ENCODE measurements around the gene CWC15.
"Not testable (repeated sequence)": the region's sequence is repeated elsewhere in the genome, so short reads cannot be mapped to it uniquely, and the experiment has no call there.

The CWC15 gene

DNA sequence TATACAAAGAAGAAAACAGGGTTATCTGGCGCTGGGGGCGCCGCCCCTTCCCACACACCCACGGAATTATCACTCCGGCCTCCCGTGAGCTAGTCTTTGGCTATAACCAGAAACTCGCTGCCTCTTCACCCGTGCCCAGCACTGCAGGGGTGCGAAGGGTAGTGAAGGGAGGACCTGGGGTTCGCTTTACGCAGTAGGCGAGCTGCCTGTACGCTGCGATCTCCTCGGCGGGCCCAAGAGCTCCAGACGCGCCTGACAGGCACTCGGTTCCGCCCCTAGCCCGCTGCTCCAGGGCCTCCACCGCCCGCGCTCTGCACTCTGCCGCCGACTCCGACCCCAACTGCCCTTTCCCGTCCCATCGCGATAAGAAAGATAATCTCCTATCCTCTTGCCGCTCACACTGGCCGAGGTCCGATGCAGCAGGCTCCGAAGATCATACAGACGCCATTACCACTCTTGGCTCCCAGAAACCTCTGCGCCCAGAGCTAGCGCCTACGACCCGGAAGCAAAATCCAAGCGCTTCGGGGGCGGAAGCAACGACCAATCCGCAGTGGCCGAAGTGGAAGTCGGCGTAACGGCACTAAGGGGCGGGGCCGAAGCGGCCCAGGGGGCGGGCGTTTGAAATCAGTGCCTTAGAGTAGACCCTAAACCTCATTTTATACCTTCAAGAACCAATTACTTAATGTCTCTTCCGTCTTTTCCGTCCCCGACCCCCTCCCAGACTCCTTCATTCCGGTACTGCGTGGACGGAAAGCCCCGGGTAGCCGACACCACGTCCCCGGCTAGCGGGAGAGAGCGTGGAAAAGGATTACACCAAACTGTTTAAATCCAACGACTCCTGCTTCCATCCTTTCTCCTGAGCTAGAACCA is at the start of gene CWC15, which contains the start of gene KDM4D:
TSS of gene CWC15 (minus strand) at position 458 of the 870 bp plus-strand sequence. CDS start 1,371 bp downstream, outside the sequence.
TSS of gene KDM4D (plus strand) at position 611 of the 870 bp plus-strand sequence. CDS start 23,664 bp downstream, outside the sequence.
- Mint-ChIP-seq H3K27me3 (no peaks in the 10 kb centered on the region), H3K4me1 (peaks cover 20% of the 10 kb centered on the region), H3K36me3 (peaks cover 34% of the 10 kb centered on the region), H3K27ac (peak within 1 kb of the TSS; percentile 93), H3K9me3 (peaks cover 2% of the 10 kb centered on the region), H3K4me3 (peak within 1 kb of the TSS; percentile 94)
- peak; percentile 100 for ATAC-seq

DNA sequence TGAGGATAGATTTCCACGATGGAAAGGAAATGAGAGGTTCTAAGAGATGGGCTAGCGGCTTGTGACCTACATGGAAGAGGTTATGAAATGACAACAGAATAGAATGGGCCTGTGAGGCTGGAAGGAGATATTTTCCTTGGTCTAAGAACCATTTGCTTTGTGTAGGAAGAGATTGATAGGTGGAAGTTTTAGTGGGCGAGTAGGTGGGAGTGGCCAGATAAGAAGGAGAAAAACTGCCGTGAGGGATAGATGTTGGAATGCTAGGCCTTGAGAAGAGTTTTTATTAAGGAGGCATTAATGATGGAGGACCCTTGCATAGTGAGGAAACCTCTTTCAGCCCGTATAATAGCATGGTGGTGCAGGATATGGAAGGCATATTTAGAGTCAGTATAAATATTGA is 48.1 kb upstream of the CWC15 start:
- H3K4me3 Mint-ChIP-seq, H3K27me3 Mint-ChIP-seq, H3K4me1 Mint-ChIP-seq, H3K36me3 Mint-ChIP-seq, ATAC-seq, H3K27ac Mint-ChIP-seq, H3K9me3 Mint-ChIP-seq: not testable (repeated sequence)

DNA sequence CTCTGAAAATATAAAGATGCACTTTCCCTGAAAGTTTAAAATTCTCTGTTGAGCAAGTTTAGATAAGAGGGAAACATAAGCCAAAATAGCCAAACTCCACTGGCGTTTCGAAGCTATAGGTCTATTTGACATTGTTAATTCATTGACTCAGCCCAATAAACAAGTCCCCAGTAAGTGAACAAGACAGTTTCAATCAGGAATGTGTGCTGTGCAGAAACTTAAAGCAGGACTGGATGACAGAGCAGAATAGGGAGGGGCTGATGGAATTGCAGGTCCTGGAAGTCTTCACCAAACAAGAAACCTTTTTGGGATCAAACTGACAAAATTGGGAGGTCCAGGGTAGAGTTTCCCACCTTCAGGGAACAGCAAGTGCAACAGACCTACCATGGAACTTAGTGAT is 42.8 kb upstream of the CWC15 start:
- no peaks in the 10 kb centered on the region for H3K9me3 Mint-ChIP-seq
- H3K27ac Mint-ChIP-seq, result no peak overlapping the region
- no peaks in the 10 kb centered on the region for H3K4me1 Mint-ChIP-seq
- no peak for ATAC-seq
- no peak overlapping the region for H3K4me3 Mint-ChIP-seq
- peaks cover 27% of the 10 kb centered on the region for H3K27me3 Mint-ChIP-seq
- no peaks in the 10 kb centered on the region for H3K36me3 Mint-ChIP-seq

DNA sequence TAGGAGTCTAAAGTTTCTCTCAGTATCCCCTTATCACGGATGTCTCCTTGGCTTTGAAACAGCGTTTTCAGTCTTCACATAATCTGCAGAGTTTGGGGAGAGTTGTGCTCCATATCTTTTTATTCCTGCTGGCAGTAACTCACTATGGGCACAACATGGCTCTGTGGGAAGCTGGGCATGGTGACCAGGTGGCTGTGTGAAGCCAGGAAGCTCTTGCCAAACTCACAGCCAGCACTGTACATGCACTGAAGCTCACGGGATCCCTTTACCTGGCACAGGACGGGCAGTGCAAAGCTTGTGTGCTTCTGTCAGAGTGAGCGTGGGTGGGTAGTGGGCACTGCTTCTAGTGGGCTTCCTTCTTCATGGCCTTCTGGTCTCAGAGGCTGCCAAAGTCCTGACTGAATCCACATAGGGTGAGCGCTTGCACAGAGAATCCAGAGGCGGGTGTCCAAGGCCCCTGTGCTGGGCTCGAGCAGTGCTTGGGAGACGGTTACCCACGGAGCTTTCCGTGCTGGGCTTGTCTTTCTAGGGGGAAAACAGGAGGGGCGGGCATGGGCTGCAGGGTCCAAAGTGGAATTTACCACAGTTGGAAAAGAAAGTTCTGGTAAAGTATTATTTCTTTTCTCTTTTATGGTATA is 40.9 kb upstream of the CWC15 start:
- H3K27me3 Mint-ChIP-seq, result peaks cover 35% of the 10 kb centered on the region
- H3K4me1 Mint-ChIP-seq, result no peaks in the 10 kb centered on the region
- no peak overlapping the region for H3K27ac Mint-ChIP-seq
- H3K4me3 Mint-ChIP-seq, result no peak overlapping the region
- no peaks in the 10 kb centered on the region for H3K36me3 Mint-ChIP-seq
- ATAC-seq, result no peak
- H3K9me3 Mint-ChIP-seq, result no peaks in the 10 kb centered on the region

DNA sequence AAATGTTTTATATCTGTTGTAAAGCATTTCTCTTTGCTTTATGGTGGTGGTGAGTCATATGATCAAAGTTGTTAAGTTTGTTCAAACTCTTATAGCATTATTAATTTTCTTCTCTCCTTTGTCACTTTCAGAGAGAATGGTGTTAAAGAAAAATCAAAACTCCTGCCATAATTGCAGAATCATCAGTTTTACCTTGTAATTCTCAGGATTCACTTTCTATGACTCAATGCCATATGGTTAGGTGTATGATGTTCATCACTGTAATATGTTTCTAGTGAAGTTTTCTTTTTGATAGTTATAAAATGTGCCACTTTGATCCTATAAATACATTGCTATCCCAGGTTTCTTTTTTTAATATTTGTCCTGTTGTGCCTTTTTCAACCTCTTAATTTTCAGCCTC is 38.0 kb upstream of the CWC15 start:
- peaks cover 44% of the 10 kb centered on the region for H3K27me3 Mint-ChIP-seq
- H3K36me3 Mint-ChIP-seq, result no peaks in the 10 kb centered on the region
- peaks cover 4% of the 10 kb centered on the region for H3K9me3 Mint-ChIP-seq
- H3K4me1 Mint-ChIP-seq, result no peaks in the 10 kb centered on the region
- H3K4me3 Mint-ChIP-seq, result no peak overlapping the region
- ATAC-seq, result no peak
- no peak overlapping the region for H3K27ac Mint-ChIP-seq

DNA sequence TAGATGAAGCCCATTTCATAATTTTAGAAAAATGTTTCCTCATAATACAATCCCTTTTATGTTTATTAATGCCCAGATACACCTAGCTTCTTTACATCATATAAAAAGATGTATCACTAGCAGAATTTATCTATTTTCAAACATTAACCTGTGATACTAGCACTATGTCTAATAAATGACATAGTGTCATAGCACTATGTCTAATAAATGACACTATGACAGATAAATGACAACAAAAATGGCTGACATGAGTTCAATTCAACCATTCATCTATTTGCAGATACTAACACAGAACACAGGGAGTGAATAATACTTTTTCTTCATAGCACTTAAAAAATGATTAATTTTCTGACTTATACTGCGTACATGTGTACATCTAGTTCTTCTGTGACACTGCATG is 32.3 kb upstream of the CWC15 start:
- Mint-ChIP-seq H3K27me3 (peaks cover 21% of the 10 kb centered on the region), H3K36me3 (no peaks in the 10 kb centered on the region), H3K4me1 (no peaks in the 10 kb centered on the region), H3K27ac (no peak overlapping the region), H3K9me3 (peaks cover 4% of the 10 kb centered on the region), H3K4me3 (no peak overlapping the region)
- ATAC-seq, result no peak

DNA sequence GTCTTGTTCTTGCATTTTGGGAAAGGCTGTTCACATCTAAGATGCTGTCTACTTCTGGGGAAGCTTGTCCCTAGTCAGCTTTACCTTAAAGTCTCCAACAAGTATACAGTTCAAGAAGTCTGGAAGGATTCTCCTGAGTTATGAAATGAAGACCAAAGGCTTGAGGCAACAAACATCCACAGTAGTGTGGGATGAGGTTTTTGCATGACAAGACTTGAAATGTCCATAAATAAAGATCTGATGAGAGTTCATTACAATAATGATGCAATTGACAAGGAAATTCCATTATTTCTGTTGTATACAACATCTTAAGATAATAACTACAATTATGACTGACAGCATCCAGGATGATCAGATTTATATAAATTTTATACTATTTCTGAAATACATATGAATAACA is 30.4 kb upstream of the CWC15 start:
- H3K27ac Mint-ChIP-seq, result no peak overlapping the region
- H3K4me3 Mint-ChIP-seq, result no peak overlapping the region
- H3K36me3 Mint-ChIP-seq, result peaks cover 3% of the 10 kb centered on the region
- H3K27me3 Mint-ChIP-seq, result peaks cover 16% of the 10 kb centered on the region
- H3K9me3 Mint-ChIP-seq, result peaks cover 4% of the 10 kb centered on the region
- no peak for ATAC-seq
- no peaks in the 10 kb centered on the region for H3K4me1 Mint-ChIP-seq

DNA sequence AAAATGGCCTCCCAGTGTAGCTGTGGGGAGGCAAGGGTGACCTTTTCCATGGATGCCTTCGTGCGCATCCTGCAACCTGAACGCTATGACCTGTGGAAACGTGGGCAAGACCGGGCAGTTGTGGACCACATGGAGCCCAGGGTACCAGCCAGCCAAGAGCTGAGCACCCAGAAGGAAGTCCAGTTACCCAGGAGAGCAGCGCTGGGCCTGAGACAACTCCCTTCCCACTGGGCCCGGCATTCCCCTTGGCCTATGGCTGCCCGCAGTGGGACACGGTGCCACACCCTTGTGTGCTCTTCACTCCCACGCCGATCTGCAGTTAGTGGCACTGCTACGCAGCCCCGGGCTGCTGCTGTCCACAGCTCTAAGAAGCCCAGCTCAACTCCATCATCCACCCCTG is 24.9 kb upstream of the CWC15 start:
- Mint-ChIP-seq H3K4me1 (no peaks in the 10 kb centered on the region), H3K9me3 (no peaks in the 10 kb centered on the region), H3K27ac (no peak overlapping the region), H3K27me3 (peaks cover 8% of the 10 kb centered on the region), H3K36me3 (peaks cover 8% of the 10 kb centered on the region), H3K4me3 (no peak overlapping the region)
- ATAC-seq, result no peak

DNA sequence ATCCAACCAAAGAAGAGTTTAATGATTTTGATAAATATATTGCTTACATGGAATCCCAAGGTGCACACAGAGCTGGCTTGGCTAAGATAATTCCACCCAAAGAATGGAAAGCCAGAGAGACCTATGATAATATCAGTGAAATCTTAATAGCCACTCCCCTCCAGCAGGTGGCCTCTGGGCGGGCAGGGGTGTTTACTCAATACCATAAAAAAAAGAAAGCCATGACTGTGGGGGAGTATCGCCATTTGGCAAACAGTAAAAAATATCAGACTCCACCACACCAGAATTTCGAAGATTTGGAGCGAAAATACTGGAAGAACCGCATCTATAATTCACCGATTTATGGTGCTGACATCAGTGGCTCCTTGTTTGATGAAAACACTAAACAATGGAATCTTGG is 24.1 kb upstream of the CWC15 start:
- Mint-ChIP-seq H3K4me1 (no peaks in the 10 kb centered on the region), H3K27me3 (peaks cover 8% of the 10 kb centered on the region), H3K9me3 (no peaks in the 10 kb centered on the region), H3K4me3 (no peak overlapping the region), H3K27ac (no peak overlapping the region), H3K36me3 (peaks cover 8% of the 10 kb centered on the region)
- ATAC-seq, result no peak

DNA sequence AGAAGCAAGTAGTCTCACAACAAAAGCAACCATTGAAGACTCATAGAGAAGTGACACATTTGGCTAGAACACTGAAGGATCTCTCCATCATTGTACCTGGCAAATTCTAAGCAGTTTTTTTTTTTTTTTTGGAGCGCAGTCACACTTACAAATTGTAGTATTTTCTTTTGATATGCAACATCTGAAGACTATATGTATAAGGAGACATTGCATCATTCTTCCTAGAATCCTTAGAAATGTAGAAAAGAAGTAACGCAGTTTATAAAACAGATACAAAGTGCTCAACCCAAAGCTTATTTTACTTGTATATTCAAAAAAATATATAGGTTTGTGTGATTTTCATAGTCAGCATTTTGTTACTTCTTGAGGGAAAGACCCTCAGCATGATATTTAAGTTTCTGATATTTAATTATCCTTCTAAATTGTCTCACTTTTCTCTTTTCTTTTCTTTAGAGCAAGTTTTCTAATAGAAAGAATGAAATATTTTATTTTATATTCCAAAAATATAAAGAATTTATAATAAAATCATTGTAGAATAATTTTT is 20.1 kb upstream of the CWC15 start:
- no peak for ATAC-seq
- Mint-ChIP-seq H3K4me3 (no peak overlapping the region), H3K27me3 (peaks cover 10% of the 10 kb centered on the region), H3K27ac (no peak overlapping the region), H3K4me1 (no peaks in the 10 kb centered on the region), H3K36me3 (peaks cover 3% of the 10 kb centered on the region), H3K9me3 (no peaks in the 10 kb centered on the region)

DNA sequence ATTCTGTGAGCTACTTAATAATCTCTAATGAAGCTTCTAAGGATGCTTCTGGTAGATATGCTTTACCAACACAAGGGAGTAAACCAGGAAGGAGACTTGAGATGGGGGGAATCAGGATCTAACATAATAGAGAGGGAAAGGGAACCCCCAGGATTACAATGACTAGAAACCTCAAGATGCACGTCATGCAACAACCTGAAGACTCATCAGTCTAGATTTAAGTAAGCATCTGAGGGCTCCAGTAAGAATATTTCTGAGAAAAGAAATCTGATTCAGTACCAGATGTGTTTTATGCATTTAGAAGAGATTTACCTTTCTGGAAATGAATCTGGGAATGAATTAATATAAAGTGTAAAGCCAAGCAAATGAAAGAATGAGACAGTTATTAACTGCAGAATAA is 15.4 kb upstream of the CWC15 start:
- Mint-ChIP-seq H3K36me3 (no peaks in the 10 kb centered on the region), H3K27me3 (peaks cover 10% of the 10 kb centered on the region), H3K4me1 (no peaks in the 10 kb centered on the region), H3K4me3 (no peak overlapping the region), H3K9me3 (no peaks in the 10 kb centered on the region), H3K27ac (no peak overlapping the region)
- no peak for ATAC-seq

DNA sequence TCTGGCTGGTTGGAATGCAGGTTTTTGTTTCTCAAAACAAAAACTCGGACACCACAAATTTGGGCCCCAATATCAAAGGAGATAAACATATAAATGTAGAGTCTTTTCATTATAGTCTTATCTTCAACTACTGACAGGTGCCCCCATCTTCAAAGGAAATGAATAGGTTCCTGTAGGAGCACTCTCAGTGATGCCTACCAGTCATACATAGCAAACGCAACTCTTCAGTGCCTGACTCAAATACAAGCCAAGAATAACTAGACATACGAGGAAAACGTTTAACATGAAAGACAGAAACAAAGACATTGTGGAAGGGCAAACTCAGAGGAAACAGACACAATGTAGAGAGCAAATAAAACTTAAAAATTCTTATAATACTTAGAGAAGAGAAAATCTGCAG is 14.0 kb upstream of the CWC15 start:
- Mint-ChIP-seq H3K27ac (no peak overlapping the region), H3K9me3 (no peaks in the 10 kb centered on the region), H3K36me3 (no peaks in the 10 kb centered on the region), H3K27me3 (peaks cover 10% of the 10 kb centered on the region), H3K4me3 (no peak overlapping the region), H3K4me1 (no peaks in the 10 kb centered on the region)
- ATAC-seq, result no peak

DNA sequence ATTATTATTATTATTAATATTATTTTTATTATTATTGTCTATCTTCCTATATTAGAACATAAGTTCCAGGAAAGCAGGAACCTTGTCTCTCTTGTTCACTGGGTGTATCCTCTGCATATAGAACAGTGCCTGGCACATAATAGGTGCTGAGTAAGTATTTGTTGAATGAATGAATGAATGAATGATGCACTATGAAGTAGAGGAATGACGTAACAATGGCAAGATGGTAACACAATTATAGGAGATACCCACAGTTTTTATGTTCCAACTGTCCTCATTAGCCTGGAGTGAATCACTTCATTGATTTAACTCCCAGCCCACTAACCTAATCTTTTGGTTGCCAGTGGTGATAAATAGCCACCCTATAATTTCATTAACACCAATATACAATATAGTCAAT is 2.2 kb upstream of the CWC15 start:
- no peaks in the 10 kb centered on the region for H3K27me3 Mint-ChIP-seq
- no peak overlapping the region for H3K4me3 Mint-ChIP-seq
- H3K27ac Mint-ChIP-seq, result no peak overlapping the region
- H3K36me3 Mint-ChIP-seq, result peaks cover 15% of the 10 kb centered on the region
- ATAC-seq, result no peak
- peaks cover 13% of the 10 kb centered on the region for H3K4me1 Mint-ChIP-seq
- H3K9me3 Mint-ChIP-seq, result peaks cover 2% of the 10 kb centered on the region

DNA sequence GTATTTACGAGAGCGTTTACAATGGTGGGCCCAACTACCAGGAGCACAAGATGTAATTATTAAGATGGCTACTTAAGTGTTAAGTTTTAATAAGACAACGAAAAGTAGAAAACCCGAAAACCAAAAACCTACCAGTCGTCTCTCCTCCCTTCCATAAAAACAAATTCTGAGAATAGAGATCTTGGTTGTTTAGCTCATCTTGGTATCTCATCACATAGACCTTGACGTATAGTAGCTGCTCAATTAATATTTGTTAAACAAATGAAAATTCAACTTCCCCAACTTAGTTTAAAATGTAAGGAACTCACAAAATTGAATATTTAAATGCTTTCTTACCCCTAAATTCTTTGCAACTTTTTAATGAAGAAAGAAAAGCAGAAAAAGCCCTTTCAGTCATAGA is 822 bp upstream of the CWC15 start:
- H3K27me3 Mint-ChIP-seq, result no peaks in the 10 kb centered on the region
- H3K4me3 Mint-ChIP-seq, result peak overlapping the region; percentile 94
- peak overlapping the region; percentile 93 for H3K27ac Mint-ChIP-seq
- H3K36me3 Mint-ChIP-seq, result peaks cover 26% of the 10 kb centered on the region
- H3K9me3 Mint-ChIP-seq, result peaks cover 2% of the 10 kb centered on the region
- H3K4me1 Mint-ChIP-seq, result peaks cover 15% of the 10 kb centered on the region
- no peak for ATAC-seq

DNA sequence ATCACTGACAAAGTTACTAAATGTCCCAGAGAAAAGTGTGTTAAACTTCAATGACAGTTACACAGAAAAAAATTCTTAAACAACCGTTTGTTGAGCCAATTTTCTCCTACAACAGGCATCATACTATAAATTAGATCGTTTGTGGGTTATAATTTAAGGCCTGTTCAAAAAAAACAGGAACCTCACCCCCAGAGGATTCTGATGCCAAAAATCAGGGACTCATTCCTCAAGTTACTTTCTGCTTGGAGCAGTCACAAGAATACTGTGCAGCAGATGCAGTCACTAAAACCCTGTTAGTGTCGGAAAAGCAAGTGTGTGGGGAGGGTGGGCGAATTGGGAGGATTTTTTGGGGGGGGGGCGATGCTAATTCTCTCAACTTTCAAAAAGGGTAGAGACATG is 657 bp downstream of the CWC15 start:
- Mint-ChIP-seq H3K9me3 (peaks cover 2% of the 10 kb centered on the region), H3K4me3 (peak overlapping the region; percentile 94), H3K4me1 (peaks cover 20% of the 10 kb centered on the region), H3K27me3 (no peaks in the 10 kb centered on the region), H3K27ac (peak overlapping the region; percentile 93), H3K36me3 (peaks cover 38% of the 10 kb centered on the region)
- ATAC-seq, result no peak
